HepG2 (cell line): ENCODE measurements around the gene YPEL3. TPM values are rescaled to one million over a fixed set of nuclear protein-coding genes. Genes with fewer than 3 reads are reported as not detected.

Source experiments
- KLF9 ChIP-seq: IDR thresholded peaks from 2 replicates; pipeline ENCODE4 v1.6.1; 2016; ENCODE audit warnings: low read depth
- MAFG ChIP-seq: sonication (generic); formaldehyde crosslinking; IDR thresholded peaks from 2 replicates; pipeline ENCODE4 v1.5.1; 2020; ENCODE audit warnings: mild to moderate bottlenecking, missing genetic modification reagents
- MYC ChIP-seq: sonication (generic); formaldehyde crosslinking; IDR thresholded peaks from 2 replicates; pipeline ENCODE4 v1.9.0; 2021; ENCODE audit warnings: missing genetic modification reagents, borderline replicate concordance
- RBFOX2 ChIP-seq: fragments of 200-400 bp; formaldehyde crosslinking; IDR thresholded peaks from 2 replicates; pipeline ENCODE4 v1.6.1; 2017; ENCODE audit warnings: low read depth, mild to moderate bottlenecking, low read length
- SMC3 ChIP-seq: IDR thresholded peaks from 2 replicates; pipeline ENCODE4 v1.6.1; 2011; ENCODE audit warnings: low read length, improper control_type of control experiment
- TAF15 ChIP-seq: fragments of 200-400 bp; formaldehyde crosslinking; IDR thresholded peaks from one replicate; pipeline ENCODE4 v1.6.1; 2018; ENCODE audit warnings: mild to moderate bottlenecking, low read depth, low read length; ENCODE audit not compliant: poor library complexity, severe bottlenecking
- ZNF556 ChIP-seq: sonication (generic); formaldehyde crosslinking; IDR thresholded peaks from 2 replicates; pipeline ENCODE4 v1.4.0; 2020; ENCODE audit warnings: mild to moderate bottlenecking, missing genetic modification reagents, borderline replicate concordance
- ZNF790 ChIP-seq: sonication (generic); formaldehyde crosslinking; IDR thresholded peaks from 2 replicates; pipeline ENCODE4 v1.8.0; 2022; ENCODE audit warnings: missing genetic modification reagents, mild to moderate bottlenecking, borderline replicate concordance
- ZNF850 ChIP-seq: sonication (generic); formaldehyde crosslinking; conservative IDR thresholded peaks from 2 replicates; pipeline ENCODE4 v1.9.0; 2021; ENCODE audit warnings: mild to moderate bottlenecking, missing genetic modification reagents
- polyA plus RNA-seq, 8 experiments: library from polyadenylated mRNA; depleted of rRNA in 3 of 8; stranded (reverse) in 7 of 8; unstranded in 1 of 8; fragments of >200 nt; fragmentation: Illumina TruSeq in 4 of 8; extraction: Trizol in 4 of 8; gene quantifications; 2 replicates each; pipeline versions ENCODE4 v1.2.1 to v1.2.3, GENCODE V29; 2011 to 2016; ENCODE audit warnings: low read depth in 4 of 8, missing spikeins in 1 of 8, mixed read lengths in 1 of 8; ENCODE audit not compliant: insufficient read depth in 1 of 8
- total RNA-seq, 5 experiments: library from RNA; depleted of rRNA; stranded (reverse); fragments of >200 nt; fragmentation: Illumina TruSeq; extraction: Trizol; gene quantifications; 2 replicates each; pipeline ENCODE4 v1.2.3, GENCODE V29; 2016; ENCODE audit warnings: low read depth in 1 of 5
- TF ChIP-seq, protein P1 (sequence below): sonication (generic); formaldehyde crosslinking; IDR thresholded peaks from 2 replicates; pipeline ENCODE4 v1.8.1; 2023; ENCODE audit warnings: mild to moderate bottlenecking, inconsistent platforms, moderate library complexity, missing genetic modification reagents, borderline replicate concordance
- TF ChIP-seq, protein P2 (sequence below): sonication (generic); formaldehyde crosslinking; IDR thresholded peaks from 2 replicates; pipeline ENCODE4 v1.8.1; 2023; ENCODE audit warnings: mild to moderate bottlenecking, missing genetic modification reagents
- TF ChIP-seq, protein P3 (sequence below): sonication (generic); formaldehyde crosslinking; IDR thresholded peaks from 2 replicates; pipeline ENCODE4 v1.4.0; 2020; ENCODE audit warnings: mild to moderate bottlenecking, missing genetic modification reagents
- TF ChIP-seq, protein P4 (sequence below): sonication (generic); formaldehyde crosslinking; IDR thresholded peaks from 2 replicates; pipeline ENCODE4 v1.4.0; 2020; ENCODE audit warnings: missing genetic modification reagents

YPEL3 gene
- total and polyA plus RNA-seq, 2 of the 13 experiments (the other 11 are each of a cell fraction or from before 2014, with no cell fraction given), result 5.4 to 47.0 TPM

DNA sequence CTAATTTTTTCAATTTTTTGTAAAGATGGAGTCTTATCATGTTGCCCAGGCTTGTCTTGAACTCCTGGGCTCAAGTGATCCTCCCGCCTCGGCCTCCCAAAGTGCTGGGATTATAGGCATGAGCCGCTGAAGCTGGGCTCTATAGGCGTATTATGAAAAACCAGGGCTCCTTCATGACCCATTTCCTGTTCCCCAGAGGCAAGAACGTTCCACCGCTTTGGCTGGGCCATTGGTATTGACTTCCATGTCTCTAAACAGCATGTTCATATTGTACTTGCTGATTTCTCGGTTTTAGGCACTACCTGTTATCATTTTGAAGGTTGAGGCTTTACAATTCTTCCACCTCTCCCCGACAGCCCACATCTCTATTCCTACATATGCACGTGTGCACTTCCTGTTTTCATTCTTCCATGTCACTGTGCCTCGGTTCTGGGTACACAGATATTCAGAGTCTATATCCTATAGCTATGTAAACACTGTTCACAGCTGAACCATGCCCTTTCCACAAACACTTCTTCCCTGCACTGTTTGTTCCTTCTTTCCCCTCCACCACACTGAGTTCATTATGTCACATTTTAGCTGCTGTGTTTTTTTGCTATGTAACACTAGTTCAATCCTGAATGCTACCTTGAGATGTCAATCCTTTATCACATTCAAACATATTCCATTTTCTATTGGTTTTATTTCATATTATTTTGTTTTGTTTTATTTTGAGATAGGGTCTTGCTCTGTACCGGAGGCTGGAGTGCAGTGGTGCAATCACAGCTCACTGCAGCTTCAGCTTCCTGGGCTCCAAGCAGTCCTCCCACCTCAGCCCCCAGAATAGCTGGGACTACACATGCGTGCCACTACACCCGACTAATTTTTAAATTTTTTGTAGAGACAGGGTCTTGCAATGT, 43.8 kb upstream of the YPEL3 start (continued):
- TF ChIP-seq, protein P1, sequence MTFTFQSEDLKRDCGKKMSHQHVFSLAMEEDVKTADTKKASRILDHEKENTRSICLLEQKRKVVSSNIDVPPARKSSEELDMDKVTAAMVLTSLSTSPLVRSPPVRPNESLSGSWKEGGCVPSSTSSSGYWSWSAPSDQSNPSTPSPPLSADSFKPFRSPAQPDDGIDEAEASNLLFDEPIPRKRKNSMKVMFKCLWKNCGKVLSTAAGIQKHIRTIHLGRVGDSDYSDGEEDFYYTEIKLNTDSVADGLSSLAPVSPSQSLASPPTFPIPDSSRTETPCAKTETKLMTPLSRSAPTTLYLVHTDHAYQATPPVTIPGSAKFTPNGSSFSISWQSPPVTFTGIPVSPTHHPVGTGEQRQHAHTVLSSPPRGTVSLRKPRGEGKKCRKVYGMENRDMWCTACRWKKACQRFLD, result no peak
- TF ChIP-seq RBFOX2 (peak; percentile 59), SMC3 (peak; percentile 25; the same call in 1 of the 2 replicates), MYC (CRISPR knock-in tag) (no peak; the same call in none of the 2 replicates), ZNF556 (CRISPR knock-in tag) (peak; percentile 63; the same call in 1 of the 2 replicates), TAF15 (no peak), ZNF790 (CRISPR knock-in tag) (no peak; the same call in 1 of the 2 replicates), KLF9 (CRISPR knock-in tag) (peak; percentile 50; the same call in 1 of the 2 replicates), ZNF850 (CRISPR knock-in tag) (no peak), MAFG (CRISPR knock-in tag) (no peak)
- TF ChIP-seq, protein P2, sequence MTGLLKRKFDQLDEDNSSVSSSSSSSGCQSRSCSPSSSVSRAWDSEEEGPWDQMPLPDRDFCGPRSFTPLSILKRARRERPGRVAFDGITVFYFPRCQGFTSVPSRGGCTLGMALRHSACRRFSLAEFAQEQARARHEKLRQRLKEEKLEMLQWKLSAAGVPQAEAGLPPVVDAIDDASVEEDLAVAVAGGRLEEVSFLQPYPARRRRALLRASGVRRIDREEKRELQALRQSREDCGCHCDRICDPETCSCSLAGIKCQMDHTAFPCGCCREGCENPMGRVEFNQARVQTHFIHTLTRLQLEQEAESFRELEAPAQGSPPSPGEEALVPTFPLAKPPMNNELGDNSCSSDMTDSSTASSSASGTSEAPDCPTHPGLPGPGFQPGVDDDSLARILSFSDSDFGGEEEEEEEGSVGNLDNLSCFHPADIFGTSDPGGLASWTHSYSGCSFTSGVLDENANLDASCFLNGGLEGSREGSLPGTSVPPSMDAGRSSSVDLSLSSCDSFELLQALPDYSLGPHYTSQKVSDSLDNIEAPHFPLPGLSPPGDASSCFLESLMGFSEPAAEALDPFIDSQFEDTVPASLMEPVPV (CRISPR knock-in tag), result no peak
- TF ChIP-seq, protein P3, sequence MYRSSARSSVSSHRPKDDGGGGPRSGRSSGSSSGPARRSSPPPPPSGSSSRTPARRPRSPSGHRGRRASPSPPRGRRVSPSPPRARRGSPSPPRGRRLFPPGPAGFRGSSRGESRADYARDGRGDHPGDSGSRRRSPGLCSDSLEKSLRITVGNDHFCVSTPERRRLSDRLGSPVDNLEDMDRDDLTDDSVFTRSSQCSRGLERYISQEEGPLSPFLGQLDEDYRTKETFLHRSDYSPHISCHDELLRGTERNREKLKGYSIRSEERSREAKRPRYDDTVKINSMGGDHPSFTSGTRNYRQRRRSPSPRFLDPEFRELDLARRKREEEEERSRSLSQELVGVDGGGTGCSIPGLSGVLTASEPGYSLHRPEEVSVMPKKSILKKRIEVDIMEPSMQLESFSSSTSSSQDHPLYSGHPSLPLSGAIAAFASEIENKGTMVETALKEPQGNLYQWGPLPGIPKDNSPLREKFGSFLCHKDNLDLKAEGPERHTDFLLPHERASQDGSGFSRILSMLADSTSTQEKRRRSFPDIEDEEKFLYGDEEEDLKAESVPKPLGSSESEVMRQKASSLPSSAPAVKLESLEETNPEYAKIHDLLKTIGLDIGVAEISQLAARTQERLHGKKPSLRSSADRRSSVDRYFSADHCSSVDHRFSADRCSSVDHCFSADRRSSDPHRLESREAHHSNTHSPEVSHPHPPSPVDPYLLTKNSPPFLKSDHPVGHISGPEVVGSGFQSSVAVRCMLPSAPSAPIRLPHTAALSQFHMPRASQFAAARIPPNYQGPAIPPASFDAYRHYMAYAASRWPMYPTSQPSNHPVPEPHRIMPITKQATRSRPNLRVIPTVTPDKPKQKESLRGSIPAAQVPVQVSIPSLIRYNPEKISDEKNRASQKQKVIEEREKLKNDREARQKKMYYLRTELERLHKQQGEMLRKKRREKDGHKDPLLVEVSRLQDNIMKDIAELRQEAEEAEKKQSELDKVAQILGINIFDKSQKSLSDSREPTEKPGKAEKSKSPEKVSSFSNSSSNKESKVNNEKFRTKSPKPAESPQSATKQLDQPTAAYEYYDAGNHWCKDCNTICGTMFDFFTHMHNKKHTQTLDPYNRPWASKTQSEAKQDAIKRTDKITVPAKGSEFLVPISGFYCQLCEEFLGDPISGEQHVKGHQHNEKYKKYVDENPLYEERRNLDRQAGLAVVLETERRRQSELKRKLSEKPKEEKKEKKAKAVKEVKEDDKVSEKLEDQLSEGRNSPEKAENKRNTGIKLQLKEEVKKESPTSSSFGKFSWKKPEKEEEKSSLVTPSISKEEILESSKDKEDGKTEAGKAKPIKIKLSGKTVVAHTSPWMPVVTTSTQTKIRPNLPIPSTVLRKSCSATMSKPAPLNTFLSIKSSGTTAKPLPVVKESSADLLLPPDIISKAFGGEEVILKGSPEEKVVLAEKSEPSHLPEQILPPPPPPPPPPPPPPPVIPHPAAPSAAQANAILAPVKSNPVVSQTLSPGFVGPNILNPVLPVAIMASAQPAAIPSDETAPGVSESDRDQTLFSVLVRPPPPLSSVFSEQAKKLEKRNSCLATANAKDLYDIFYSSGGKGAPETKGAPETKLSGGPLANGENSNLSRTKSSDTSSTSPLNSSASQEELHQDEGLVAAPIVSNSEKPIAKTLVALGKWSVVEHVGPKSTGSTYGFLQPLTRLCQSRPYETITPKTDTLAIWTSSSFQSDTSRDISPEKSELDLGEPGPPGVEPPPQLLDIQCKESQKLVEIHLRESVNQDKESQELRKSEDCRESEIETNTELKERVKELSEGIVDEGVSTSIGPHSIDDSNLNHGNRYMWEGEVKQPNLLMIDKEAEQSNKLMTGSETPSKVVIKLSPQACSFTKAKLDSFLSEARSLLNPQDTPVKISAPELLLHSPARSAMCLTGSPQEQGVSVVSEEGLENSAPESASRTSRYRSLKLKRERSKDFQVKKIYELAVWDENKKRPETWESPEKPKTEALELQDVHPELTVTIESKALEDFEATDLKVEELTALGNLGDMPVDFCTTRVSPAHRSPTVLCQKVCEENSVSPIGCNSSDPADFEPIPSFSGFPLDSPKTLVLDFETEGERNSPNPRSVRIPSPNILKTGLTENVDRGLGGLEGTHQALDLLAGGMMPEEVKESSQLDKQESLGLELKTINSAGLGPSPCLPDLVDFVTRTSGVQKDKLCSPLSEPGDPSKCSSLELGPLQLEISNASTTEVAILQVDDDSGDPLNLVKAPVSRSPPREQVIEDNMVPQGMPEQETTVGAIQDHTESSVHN (CRISPR knock-in tag), result no peak; the same call in 1 of the 2 replicates
- TF ChIP-seq, protein P4, sequence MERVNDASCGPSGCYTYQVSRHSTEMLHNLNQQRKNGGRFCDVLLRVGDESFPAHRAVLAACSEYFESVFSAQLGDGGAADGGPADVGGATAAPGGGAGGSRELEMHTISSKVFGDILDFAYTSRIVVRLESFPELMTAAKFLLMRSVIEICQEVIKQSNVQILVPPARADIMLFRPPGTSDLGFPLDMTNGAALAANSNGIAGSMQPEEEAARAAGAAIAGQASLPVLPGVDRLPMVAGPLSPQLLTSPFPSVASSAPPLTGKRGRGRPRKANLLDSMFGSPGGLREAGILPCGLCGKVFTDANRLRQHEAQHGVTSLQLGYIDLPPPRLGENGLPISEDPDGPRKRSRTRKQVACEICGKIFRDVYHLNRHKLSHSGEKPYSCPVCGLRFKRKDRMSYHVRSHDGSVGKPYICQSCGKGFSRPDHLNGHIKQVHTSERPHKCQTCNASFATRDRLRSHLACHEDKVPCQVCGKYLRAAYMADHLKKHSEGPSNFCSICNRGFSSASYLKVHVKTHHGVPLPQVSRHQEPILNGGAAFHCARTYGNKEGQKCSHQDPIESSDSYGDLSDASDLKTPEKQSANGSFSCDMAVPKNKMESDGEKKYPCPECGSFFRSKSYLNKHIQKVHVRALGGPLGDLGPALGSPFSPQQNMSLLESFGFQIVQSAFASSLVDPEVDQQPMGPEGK, result peak; percentile 76
